A172 (cell line): Measurements from ENCODE around the gene KCNG2. TPM values are rescaled to one million over a fixed set of nuclear protein-coding genes. Genes with fewer than 3 reads are reported as not detected.
"Not testable (repeated sequence)": the region's sequence is repeated elsewhere in the genome, so short reads cannot be mapped to it uniquely, and the experiment has no call there.

ENCODE experiments used
- DNase-seq: peaks from one replicate; pipeline ENCODE4 v3.0.0-alpha.2; 2015; ENCODE audit warnings: low spot score
- total RNA-seq: library from RNA; depleted of rRNA; stranded (reverse); fragments of >200 nt; shearing (Covaris generic); gene quantifications from 2 replicates; pipeline ENCODE4 v1.2.3, GENCODE V29; 2014

Gene KCNG2
- total RNA-seq, 1 experiment from 2014 or later = not detected

DNA sequence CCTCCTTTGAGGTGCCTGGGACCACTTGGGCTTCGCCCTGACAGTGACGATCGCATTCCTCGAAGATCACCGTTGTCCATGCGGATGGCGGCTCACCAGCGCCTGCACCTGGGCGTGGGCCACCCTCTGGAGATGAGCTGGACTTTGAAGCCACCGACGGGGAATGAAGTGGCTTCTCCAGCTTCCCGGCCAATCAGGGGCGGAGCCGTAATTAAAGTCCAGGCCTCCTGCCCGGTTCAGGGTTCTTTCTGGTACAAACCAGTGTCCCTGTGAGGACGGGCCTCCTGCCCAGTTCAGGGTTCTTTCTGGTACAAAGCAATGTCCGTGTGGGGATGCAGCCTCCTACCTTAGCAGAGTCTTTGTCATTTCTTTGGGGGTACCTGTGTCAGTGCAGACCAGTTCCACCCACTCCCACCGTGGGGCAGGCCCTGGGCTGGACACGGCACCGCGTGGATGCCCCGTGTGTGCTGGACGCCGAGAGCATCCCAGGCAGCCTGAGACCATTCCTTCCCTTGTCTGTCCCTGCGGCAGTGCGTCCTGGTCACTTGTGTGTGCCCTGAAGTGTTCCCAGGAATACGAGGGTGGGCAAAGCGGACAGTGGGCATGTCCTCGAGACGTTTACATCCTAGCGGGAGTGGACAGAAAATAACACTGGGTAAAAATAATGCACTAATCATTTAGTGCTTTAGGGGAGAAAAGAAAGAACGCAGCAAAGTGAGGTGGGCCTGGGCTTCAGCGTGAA, 55.0 kb downstream of the KCNG2 start:
- DNase-seq = no peak

DNA sequence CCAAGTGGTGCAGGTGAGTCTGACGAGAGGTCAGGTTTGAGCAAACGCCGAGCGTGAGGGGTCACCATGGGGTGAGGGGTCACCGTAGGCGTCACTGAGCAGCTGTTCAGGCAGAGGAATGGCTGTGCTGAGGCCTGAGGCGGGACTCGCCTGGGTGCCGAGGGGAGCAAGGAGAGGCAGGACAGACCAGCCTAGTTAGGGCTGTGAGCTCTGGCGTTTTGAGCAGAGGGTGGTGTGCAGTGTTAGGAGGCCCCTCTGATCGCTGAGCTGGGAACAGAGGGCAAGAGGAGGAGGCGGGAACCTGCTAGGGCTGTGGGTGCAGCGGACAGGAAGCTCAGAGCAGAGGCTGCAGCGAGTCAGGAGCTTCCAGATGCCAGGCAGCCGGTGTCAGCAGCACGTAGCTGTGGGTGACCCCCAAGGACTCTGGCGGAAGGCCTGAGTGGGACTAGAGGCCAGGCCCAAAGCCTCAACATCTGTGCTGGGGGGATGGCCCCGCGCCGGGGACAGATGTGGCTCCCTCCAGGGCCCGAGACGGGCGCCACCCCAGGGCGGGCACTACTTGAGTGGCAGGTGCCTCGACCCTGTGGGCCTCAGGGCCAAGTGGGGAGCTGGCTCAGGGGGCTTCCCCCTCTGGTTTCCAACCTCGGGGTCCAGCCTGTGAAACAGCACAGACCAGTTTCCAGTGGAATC, 55.7 kb downstream of the KCNG2 start:
- no peak for DNase-seq

DNA sequence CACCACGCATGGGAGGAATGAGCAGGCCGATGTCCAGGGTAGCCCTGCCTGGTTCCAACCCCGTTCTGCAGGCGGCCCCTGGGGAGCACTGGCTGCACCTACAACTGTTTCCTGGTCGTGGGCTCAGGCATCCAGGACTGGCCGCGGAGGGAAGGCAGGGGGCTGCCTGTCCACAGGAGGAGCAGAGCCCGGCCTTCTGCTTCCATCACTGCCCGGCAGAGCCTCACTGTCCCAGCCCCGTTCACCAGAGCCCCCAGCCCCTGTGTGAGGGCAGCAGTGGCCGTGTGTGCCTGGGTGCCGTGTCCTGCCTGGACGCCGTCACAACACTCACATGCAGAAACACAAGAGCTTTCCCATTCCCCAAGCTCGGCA, 56.2 kb downstream of the KCNG2 start:
- DNase-seq = no peak

DNA sequence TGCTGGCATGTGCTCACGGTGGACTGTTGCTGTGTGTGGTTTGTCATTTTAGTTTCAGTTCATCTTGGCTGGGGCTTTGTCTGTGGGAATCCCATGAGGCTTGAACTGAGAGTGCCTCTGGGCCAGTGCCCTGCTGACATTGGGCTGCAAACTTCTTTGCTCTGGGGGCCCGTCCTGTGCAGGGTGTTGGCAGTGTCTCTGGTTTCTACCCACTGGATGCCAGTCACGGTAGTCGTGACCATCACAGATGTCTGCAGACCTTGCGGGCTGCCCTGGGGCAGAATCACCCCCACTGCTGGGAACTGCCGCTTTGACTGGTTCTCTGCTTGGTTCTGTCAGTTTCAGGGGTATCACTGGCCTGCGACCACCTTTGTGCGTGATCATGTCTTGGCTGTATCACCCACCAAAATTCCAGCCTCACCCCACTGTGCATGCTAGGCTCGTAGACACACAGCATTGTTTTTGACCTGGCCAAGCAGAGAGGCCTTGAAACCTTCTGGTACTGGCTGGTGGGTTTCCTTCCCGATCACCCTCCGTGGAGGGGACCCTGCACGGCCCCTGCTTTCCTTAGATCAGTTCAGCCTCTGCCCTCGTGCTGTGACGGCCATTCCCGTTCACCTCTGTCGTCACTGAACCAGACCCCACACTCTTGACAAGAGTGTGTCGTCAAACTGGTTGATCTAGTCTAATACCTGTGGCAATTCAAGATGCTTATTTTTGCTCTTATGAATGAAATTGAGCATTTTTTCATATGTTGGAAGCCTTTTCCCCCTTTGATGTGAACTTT, 57.6 kb downstream of the KCNG2 start:
- DNase-seq = no peak

DNA sequence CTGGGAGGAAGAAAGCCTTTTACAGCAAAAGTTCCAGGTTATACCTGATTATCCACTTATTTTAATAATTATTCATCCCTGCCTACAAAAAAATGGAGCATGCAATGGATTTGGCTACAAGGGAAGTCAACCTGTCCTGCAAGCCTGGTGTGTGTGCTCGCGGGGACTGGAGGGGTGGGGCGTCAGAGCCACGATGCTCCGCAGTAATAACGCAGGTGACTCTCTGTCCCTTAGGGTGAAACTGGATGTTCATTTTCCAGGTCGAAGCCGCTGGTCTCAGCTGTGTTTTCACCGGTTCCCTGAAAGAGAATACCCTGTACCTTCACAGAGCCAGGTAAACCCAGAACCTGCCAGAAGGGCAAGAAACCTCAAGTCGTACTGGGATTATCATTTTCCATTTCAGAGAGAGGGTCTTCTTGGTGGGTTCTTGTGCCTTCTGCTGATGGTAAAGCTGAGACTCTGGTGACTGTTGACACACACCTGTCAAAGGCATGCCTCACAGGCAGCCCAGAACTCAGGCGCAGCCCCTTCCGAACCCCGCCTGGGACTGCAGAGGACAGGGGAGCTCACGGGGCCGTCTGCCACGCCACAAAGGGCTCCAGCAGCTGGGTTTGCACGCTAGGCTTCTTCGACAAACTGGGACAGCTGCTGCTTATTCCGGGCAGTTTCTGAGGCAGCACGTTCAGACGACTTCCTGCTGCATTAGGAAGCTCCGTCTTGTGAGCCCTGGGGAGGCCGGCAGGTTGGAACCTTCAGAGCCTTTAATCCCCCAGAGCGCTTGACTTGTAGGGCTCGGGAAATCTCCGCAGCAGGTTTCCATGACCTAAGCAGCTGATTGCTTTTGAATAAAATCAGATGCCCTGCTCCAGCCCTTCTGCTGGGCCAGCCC, 58.6 kb downstream of the KCNG2 start:
- no peak for DNase-seq

DNA sequence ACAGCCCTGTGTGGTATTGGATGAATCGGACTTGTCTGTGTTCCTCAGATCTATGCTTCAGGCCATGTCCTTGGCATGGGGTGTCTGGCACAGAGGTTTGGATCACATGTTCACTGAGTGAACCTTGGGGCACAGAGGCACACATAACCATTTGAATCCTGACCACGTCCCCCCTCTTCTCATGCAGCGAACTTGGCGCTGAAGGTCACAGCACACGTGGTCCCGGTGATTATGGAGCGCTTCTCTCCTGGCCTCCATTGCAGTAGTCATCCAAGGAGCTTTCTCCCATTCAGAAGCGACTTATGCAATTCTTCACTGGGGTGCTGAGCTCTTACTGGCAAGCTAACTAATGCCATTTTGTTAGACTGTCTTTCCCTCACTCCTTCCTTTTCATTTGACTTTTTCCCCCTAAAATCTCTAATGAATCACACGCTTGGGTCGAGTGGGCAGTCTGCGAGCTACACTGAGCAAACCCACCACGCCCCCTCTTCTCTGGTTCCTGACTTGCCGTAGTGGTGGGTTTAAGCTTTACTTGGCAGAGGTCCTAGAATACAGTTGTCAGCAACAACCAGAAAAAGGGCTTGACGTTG, 59.4 kb downstream of the KCNG2 start:
- no peak for DNase-seq

DNA sequence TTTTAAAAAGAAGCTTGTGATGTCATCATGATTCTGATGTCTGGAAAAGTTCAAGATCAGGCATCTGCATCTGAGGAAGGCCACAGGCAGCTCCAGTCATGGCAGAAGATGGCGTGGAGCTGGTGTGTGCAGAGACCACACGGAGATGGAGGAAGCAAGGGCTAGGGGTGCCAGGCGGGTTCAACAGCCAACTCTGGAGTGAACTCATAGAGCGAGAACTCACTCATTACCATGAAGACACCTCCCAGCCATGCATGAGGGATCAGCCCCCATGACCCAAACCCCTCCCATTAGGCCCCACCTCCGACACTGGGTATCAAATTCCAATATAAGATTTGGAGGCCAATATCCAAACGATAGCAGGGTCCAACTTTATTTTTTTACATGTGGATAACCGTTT, 61.6 kb downstream of the KCNG2 start:
- no peak for DNase-seq

DNA sequence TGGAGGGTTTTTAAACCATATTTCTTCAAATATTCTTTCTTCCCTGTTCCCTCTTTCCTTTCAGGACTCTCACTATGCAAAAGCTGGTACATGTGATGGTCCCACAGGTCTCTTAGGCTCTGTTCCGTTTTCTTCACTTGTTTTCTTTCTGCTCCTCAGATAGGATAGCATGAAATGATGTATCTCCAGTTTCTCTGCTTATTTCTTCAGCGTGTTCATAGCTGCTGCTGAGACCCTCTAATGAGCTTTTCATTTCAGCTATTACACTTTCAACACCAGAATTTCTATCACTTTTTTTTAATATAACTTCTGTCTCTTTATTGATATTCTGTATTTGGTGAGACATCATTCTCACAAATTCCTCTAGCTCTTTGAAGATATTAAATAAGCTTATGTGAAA, 63.9 kb downstream of the KCNG2 start:
- no peak for DNase-seq

DNA sequence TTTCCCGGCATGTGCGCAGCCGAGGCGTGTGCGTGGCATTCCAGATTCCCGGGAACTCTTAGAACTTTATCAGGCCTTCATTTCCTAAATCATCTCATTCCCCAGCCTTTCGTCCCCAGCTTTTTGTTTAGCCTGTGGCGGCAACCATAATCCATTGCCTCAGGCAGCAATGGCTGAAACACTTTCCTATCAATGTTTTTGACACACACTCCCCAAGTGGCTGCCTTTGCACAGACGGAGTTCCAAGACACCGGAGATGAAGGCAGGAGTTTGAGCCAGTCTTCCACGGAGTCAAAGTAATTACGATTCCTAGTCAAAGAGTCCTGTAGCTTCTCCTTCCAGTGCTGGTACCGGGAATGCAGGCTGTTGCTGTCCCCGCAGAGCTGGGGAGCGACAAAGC, 64.8 kb downstream of the KCNG2 start:
- DNase-seq = no peak

GRCh38 chr18:79863161-79864005, 65.6 kb downstream of the KCNG2 start:
- DNase-seq = no peak

DNA sequence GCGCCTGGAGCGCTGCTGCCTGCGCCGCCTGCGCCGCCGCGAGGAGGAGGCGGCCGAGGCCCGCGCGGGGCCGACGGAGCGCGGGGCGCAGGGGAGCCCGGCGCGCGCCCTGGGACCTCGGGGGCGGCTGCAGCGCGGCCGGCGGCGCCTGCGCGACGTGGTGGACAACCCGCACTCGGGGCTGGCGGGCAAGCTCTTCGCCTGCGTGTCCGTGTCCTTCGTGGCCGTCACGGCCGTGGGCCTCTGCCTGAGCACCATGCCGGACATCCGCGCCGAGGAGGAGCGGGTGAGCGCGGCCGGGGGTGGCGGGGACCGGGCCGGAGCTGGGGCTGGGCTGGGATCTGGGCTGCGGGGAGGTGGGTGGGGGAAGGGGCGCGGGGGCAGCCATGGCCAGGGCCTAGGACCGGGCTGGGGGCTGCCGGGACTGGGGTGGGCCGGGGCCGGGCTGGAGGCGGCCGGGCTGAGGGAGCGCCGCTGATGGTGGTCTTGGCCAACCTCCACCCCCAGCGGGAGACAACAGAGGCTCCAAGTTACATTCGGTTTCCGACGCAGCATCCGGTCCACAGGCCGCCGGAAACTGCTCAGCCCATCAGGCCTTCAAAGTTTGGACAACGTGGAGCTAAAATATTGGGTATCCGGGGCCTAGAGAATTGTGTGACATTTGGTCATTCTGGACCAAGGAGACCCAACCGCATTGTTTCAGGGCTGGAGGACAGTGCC, 66.4 kb downstream of the KCNG2 start:
- DNase-seq = no peak

DNA sequence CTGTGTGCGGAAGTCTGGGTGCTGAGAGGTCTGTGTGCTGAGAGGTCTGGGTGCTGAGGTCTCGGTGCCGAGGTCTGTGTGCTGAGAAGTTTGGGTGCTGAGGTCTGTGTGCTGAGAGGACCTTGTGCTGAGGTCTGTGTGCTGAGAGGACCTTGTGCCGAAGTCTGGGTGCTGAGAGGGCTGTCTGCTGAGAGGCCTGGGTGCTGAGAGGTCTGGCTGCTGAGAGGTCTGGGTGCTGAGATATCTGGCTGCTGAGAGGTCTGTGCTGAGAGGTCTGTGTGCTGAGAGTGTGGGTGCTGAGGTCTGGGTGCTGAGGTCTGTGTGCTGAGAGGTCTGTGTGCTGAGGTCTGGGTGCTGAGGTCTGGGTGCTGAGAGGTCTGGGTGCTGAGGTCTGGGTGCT, 67.2 kb downstream of the KCNG2 start:
- not testable (repeated sequence) for DNase-seq

- not testable (repeated sequence) for DNase-seq
These were observed 68.2 kb downstream of the KCNG2 start for GRCh38 chr18:79865951-79866350.

DNA sequence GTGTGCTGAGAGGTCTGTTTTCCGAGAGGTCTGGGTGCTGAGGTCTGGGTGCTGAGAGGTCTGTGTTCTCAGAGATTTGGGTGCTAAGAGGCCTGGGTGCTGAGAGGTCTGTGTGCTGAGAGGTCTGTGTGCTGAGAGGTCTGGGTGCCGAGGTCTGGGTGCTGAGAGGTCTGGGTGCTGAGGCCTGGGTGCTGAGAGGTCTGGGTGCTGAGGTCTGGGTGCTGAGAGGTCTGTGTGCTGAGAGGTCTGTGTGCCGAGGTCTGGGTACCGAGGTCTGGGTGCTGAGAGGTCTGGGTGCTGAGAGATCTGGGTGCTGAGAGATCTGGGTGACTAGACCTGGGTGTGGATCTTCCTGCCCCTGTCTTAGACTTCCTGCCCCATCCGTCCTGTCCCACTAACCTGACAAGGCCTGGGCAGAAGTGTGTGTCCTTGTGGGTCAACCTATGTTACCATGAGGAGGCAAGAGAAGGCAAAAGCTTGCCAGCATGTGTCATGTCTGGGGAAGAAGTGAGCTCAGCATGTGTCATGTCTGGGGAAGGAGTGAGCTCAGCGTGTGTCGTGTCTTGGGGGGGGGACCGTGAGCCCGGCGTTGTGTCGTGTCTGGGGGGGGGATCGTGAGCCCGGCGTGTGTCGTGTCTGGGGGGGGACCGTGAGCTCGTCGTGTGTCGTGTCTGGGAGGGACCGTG, 69.3 kb downstream of the KCNG2 start:
- DNase-seq = no peak

GRCh38 chr18:79867666-79868065, 69.9 kb downstream of the KCNG2 start:
- DNase-seq = no peak

DNA sequence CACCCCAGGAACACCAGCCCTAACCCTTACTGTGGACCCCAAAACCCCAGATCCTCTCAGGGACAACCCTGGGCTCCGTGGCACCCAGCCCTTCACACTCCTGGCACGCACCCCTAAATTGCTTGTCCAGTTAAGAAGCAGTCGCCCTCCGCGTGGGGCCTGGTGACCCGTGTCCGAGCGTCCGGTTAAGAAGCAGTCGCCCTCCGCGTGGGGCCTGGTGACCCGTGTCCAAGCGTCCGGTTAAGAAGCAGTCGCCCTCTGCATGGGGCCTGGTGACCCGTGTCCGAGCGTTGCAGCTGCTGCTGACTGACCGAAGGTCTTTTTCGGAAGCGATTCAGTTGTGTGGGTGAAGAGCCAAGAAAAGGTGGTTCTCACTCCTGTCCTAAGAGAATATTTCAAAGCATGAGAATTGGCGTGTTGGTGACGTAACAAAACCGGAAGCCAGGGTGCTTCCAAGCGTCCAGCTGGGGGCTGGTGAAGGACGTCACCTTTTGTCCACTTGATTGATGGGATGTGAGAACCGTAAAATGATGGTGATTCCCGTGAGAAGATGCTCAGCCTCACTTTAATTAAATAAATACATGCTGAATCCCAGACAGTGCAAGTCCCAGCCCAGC, 70.5 kb downstream of the KCNG2 start:
- DNase-seq = no peak

DNA sequence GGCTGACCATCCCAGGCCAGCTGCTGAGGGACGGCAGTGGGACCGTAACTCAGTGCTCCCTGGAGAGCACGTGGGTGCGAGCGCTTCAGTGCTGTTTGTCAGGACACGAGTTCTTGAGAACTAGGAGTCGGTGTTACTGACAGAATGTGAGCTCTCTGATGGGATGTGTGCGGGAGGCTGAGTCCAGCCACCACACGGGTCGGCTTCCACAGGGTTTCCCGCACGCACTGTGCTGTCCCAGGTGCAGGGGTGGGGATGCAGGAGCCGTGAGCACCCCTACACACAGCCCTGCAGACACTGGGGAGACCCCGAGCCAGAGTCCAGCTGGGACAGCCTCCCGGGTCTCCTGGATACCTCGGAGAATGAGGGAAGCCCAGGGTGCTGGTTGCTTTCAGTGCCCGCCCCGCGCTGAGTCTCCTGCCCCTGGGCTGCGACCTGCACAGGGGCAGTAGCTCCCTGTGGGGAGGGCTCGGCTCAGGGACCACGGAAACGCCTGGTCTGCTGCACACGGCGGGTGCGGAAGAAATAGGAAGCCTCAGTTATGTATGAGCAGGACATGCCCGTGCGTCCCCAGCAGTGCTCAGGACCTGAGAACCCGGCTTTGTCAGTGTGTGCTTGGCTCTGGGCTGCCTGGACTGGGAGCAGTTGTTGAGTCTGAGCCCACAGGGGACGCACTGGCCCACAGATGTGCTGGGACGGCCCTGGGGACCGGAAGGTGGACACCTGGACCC, 71.2 kb downstream of the KCNG2 start:
- no peak for DNase-seq
